IPS-11a (cell line): Measurements from ENCODE around the gene RBMX.
"Not testable (repeated sequence)": the region's sequence is repeated elsewhere in the genome, so short reads cannot be mapped to it uniquely, and the experiment has no call there.

ENCODE experiments used
- H3K4me3 ChIP-seq: one replicate; pipeline ENCODE4 v1.5.1; 2013; ENCODE audit warnings: low read depth, low read length, control low read depth

The RBMX gene

GRCh38 chrX:136880452-136881013, at the start of gene RBMX:
TSS of gene RBMX (minus strand) at chrX:136880725. CDS start at chrX:136879427, 1,298 bp downstream.
- peak within 1 kb of the TSS; percentile 88 for H3K4me3 ChIP-seq

GRCh38 chrX:136921438-136921837, 40.9 kb upstream of the RBMX start:
- H3K4me3 ChIP-seq, result not testable (repeated sequence)

GRCh38 chrX:136920001-136920400, 39.5 kb upstream of the RBMX start:
- no peak overlapping the region for H3K4me3 ChIP-seq

DNA sequence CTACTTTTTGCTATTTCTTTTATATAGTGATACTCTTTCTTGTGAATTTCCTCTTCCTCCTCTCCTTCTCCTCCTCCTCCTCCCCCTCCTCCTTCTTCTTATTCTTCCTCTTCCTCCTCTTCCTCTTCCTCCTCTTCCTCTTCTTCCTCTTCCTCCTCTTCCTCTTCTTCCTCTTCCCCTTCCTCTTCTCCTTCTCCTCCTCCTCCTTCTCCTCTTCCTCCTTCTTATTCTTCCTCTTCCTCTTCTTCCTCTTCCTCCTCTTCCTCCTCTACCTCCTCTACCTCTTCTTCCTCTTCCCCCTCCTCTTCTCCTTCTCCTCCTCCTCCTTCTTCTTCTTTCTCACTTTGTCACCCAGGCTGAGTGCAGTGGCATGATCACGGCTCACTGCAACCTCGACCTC, 36.3 kb upstream of the RBMX start:
- H3K4me3 ChIP-seq, result no peak overlapping the region

GRCh38 chrX:136911661-136912060, 31.1 kb upstream of the RBMX start:
- H3K4me3 ChIP-seq, result not testable (repeated sequence)

- no peak overlapping the region for H3K4me3 ChIP-seq
Measured at GRCh38 chrX:136911253-136911652, 30.7 kb upstream of the RBMX start.

- H3K4me3 ChIP-seq, result peak overlapping the region; percentile 10
Measured at GRCh38 chrX:136910565-136911035, 30.1 kb upstream of the RBMX start.

GRCh38 chrX:136909706-136910564, 29.4 kb upstream of the RBMX start:
- H3K4me3 ChIP-seq, result peak overlapping the region; percentile 65

- peak overlapping the region; percentile 65 for H3K4me3 ChIP-seq
Measured at GRCh38 chrX:136909119-136909705, 28.7 kb upstream of the RBMX start.

DNA sequence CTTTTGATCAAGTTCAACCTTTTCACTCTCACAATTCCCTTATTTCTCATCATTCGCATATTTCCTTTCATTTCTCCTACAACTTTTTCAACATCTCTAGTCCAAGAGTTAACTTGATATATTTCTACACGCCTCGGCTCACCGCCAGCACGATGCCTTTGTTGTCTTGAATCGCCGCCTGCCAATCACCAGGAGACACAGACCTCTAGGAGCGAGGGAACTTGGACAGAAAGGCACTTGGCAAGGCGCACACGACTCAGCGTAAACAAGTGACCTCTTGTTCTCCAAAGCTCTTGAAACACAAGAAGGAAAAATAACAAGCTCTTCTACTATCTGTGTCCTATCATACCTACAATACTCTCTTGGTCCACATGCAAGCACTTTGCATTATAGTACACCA, 27.1 kb upstream of the RBMX start:
- no peak overlapping the region for H3K4me3 ChIP-seq

- no peak overlapping the region for H3K4me3 ChIP-seq
Measured at GRCh38 chrX:136906921-136907510, 26.5 kb upstream of the RBMX start.

GRCh38 chrX:136904067-136904466, 23.5 kb upstream of the RBMX start:
- not testable (repeated sequence) for H3K4me3 ChIP-seq

DNA sequence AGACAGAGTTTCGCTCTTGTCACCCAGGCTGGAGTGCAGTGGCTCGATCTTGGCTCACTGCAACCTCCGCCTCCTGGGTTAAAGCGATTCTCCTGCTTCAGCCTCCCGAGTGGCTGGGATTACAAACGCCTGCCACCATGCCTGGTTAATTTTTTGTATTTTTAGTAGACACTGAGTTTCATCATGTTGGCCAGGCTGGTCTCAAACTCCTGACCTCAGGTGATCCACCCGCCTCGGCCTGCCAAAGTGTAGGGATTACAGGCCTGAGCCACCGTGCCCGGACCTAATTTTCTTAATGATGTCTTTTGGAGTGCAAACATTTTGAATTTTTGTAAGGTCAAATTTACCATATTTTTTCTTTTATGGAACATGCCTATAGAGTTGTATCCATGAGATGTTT, 19.5 kb upstream of the RBMX start:
- H3K4me3 ChIP-seq, result not testable (repeated sequence)

DNA sequence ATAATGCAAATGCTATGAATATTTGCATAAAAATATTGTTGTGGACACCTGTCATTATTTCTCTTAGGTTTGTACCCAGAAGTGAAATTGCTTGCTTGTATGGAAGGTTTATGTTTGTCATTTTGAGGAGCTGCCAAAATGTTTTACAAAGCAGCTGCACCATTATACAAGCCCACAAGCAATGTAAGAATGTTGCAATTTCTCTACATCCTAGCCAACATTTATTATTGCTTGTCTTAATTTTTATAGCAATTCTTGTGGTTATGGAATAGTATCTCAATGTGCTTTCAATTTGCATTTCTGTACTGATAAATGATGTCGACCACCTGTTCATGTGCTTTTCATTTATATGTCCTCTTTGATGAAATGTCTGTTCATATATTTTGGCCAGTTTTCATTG, 18.7 kb upstream of the RBMX start:
- H3K4me3 ChIP-seq, result no peak overlapping the region

- not testable (repeated sequence) for H3K4me3 ChIP-seq
Measured at GRCh38 chrX:136898752-136899151, 18.2 kb upstream of the RBMX start.

DNA sequence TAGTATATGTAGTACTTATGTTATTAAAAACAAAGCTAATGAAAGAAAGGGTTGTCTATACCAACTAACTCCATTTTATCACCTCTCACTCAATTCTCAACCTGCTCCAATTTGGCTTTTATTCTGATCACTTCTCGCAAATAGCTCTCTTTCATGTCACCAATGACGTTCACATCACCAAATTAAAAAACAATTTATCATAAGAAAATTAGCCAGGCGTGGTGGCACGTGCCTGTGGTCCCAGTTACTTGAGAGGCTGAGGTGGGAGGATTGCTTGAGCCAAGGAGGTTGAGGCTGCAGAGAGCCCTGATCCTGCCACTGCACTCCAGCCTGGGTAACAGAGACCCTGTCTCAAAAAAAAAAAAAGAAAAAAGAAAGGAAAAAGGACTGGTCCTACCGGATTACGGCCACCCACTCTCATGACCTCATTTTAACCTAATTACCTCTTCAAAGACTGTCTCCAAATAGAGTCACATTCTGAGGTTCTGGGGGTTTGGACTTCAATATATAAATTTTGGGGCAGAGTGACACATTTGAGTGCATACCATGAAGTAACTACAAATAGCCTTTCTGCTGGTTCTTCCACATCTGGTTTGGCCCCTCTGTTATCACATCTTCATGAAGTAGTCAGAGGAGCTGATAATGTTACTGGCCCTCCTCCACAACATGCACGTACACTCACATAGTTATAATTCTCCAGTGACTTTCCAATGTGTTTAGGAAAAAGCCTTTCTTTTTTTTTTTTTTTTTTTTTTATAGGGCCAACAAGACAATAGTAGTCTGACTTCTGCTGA, 15.8 kb upstream of the RBMX start:
- no peak overlapping the region for H3K4me3 ChIP-seq

- no peak overlapping the region for H3K4me3 ChIP-seq
Measured at GRCh38 chrX:136892412-136892811, 11.9 kb upstream of the RBMX start.

DNA sequence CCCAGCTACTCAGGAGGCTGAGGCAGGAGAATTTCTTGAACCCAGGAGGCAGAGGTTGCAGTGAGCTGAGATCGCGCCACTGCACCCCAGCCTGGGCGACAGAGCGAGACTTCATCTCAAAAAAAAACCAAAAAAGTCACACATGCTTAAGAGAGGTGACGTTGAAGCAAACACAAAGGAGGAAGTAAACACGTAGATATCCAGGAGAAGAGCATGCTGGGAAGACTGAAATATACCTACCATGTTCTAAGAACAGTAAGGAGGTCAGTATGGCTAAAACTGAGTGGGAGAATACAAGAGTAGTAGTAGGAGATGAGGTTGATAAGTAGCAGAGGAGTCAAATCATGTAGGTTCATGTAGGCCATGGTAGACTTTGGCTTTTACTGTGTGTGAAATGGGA, 10.1 kb upstream of the RBMX start:
- H3K4me3 ChIP-seq, result not testable (repeated sequence)

- H3K4me3 ChIP-seq, result no peak overlapping the region
Measured at GRCh38 chrX:136889269-136889668, 8.7 kb upstream of the RBMX start.

GRCh38 chrX:136880003-136880451, 498 bp downstream of the RBMX start:
- peak overlapping the region; percentile 88 for H3K4me3 ChIP-seq
